NCI-H2029 treated with DMSO at 0.1 percent for 48 hours (cell line): ENCODE results near the gene CD164.

ENCODE experiments used
- DNase-seq: peaks from one replicate; lab custom pipeline; 2025; lab: John Stamatoyannopoulos, UW

CD164 gene

DNA sequence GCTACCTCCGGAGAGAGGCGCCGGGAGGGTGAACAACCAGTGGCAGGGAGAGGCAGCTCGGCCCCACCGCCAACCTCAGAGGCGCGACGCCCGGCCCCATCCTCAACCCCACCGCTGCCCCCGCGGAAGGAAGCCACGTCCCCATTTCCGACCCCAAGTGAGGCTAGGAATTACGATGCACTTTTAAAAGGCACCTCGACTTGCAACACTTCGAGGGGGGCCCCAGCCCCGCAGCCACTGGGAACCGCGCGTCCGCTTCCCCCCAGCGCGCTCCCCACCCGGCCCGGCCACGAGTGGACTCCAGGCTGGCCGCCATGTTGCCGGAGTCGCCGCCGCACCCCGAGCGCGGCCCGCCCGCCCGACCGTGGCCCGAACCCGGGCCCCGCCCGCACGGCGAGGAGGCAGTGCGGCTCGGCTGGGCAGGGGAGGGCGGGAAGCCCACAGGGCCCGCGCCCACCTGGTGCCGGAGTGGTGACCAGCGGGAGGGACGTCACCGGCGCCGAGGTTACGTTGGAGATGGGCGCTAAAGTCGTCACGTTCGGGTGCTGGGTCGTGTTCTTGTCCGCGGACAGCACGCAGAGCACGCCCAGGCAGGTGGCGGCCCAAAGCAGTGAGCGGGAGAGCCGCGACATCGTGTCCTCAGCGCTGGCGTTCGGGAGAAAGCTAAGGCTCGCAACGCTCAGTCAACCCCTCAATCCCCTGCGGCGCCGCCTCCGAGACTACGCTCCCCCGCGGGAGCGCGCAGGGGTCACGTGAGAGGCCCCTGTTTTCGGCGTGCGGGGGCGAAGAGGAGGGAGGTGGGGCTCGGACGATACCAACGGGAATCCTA, at the start of gene CD164:
CD164 (minus strand) TSS at position 721 of the 829 bp plus-strand sequence; CDS start at position 632, 89 bp downstream.
- DNase-seq: peak; percentile 90

DNA sequence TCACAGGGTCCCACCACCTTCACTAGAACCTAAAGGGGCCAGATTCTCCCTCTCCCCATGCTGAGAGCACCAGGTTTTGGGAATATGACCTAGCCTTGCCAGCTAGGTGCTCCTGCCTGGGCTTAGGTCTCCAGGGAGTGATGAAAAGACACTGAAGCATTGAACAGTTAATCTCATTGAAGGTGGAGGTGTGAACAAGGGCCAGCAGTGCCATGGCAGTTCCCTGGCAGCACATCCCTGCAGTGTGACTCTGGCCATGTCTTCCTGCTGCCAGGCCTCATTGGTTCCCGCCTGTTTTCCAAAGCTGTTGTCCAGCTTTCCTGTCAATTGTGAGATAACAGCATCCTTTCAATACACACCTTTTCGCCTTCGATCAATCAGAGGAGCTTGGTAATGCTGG, 47.2 kb upstream of the CD164 start:
- no peak for DNase-seq

- no peak for DNase-seq
Measured at GRCh38 chr6:109428889-109429477, 46.7 kb upstream of the CD164 start.

DNA sequence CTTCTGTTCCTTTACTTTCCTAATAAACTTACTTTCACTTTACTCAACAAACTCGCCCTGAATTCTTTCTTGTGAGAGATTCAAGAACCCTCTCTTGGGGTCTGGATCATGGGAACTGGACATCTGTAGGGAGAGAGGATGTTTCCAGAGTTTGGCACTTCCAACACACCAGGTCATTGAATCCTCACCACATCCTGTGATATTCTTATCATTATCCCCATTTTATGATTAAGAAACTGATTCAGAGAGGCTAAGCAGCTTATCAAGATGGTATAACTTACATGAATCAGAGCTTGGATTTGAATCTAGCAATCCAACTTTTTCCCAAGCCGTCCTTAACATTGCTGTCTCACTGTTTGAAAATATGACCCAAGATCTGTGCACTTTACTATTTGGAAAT, 42.7 kb upstream of the CD164 start:
- no peak for DNase-seq

DNA sequence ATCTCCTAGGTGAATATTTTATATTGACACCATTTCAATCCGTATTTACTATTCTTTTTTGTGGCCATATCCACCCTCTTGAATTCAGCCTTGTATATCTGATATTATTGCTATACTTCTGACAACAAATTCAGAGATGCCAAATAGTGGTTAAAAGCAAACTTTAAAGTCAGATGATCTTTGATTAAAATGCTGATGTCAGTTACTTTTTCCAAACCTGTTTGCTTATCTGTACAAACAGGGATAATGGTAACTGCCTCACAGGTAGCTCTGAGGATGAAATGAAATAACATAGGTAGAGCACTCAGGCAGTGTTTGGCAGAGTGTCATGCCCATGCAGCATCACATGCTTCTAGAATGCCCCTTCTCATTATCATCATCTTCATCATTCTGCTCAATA, 38.9 kb upstream of the CD164 start:
- DNase-seq: no peak

GRCh38 chr6:109420751-109421150, 38.5 kb upstream of the CD164 start:
- no peak for DNase-seq

- DNase-seq: no peak
Measured at GRCh38 chr6:109417646-109418045, 35.4 kb upstream of the CD164 start.

DNA sequence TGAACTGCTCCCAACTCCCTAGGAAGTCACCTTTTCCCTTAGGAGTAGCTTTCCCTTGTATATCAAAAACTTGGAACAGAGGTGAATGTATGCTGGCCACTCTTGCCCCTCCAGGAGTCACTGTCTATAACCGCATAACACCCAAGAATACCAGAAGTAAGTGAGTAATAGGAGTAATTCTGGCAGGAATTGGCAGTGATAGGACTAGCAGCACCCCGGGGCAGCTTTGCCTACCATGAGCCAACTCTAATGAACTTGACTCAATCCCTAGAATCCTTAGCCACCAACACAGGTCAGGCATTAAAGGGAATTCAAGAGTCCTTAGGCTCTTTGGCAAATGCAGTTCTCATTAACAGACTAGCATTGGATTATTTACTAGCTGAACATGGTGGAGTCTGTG, 28.8 kb upstream of the CD164 start:
- DNase-seq: no peak

DNA sequence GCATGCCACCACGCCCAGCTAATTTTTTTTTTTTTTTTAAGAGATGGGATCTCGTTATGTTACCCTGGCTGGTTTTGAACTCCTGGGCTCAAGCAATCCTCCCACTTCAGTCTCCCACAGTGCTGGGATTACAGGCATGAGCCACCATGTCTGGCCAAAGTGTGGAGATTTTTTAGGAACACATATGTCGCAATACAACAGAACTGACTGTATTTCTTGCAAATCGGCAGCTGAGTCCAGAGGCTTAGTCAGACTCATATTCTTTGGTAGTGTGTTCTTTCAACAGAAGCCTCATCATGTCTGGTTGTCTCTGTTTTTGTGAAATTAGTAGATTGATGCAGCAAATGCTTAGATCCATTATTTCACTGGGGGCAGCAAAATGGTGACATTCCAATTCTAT, 23.9 kb upstream of the CD164 start:
- DNase-seq: no peak

GRCh38 chr6:109397020-109397419, 14.8 kb upstream of the CD164 start:
- DNase-seq: no peak

DNA sequence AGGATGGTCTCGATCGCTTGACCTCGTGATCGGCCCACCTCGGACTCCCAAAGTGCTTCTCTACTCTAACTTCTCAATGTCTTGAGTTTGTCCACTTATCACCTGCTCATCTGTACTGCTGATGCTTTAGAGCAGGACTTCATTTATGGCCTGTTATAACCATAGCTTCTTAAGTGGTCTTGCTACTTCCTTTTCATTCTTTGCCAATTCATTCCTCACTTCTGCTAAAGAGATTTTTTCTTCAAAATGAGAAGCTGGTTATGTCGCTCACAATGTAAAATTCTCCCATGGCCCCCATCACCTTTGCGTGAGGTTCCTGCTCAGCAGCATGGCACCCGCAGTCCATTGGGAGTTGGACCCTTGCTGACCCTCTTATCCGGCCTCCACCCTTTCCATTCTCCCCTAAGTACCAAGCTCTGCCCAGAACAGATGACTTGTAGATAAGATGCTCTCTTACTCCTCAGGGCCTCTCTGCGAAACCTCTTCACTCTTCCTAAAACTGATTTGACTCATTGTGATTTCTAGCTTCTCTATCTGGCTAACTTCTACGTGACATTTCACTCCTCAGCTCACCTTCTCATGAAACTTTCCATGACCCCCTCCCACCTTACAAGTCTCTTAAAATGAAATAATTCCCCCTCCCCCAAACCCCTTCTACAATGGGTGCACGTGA, 13.9 kb upstream of the CD164 start:
- no peak for DNase-seq

- DNase-seq: no peak
Measured at GRCh38 chr6:109393886-109394281, 11.6 kb upstream of the CD164 start.

DNA sequence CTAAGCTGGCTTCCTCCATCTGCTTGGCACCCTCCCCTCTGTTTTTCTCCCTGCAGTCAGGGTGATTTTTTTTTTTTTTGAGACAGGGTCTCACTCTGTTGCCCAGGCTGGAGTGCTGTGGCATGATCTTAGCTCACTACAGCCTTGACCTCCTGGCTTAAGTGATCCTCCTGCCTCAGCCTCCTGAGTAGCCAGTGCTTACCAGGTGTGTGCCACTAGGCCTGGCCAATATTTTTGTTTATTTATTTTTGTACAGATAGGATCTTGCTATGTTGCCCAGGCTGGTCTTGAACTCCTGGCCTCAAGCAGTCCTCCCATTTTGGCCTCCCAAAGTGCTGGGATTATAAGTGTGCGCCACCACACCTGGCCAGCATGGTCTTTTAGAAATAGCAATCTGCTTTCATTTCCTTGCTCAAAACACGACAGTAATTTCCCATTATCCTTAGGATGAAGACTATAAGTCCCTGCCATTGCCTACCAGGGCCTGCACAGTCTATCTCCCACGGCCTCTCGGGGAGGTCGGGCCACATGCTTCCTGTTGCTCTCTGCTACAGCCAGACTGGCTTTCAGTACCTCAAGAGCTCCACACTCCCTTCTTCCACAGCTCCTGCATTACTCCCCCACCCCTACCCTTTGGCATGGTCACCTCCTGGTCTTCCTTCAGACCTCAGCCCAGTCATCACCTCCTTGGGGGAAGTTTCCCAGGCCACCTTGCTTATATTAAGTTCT, 11.1 kb upstream of the CD164 start:
- DNase-seq: no peak

DNA sequence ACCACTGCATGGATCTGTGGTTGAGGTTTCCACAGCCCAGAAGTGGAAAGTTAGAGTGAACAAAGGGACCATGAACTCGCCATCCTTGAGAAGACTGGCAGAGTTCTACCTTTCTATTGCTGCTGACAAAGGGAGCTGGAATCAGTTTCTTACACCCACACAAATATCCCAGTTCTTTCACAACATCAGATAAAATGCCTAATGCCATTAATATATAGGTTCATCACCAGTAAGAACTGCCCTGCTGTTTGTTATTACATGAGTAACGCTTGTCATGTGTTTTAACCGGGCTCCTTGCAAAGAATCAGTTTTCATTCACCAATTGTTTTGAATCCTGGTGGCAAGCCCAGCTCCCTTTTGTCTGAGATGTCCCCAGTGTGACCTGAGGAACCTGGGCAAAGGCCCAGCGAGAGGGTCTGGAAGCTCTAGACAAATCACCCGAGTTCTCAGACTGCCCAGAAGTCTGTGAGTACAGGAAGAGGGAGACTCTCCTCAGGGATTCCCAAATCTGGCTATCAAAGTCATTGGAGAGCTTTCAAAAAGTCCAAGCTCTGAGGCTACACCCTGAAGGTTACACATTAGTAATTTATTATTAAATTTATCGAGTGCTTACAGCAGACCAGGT, 7.5 kb upstream of the CD164 start:
- no peak for DNase-seq

GRCh38 chr6:109388265-109388664, 6.0 kb upstream of the CD164 start:
- no peak for DNase-seq

DNA sequence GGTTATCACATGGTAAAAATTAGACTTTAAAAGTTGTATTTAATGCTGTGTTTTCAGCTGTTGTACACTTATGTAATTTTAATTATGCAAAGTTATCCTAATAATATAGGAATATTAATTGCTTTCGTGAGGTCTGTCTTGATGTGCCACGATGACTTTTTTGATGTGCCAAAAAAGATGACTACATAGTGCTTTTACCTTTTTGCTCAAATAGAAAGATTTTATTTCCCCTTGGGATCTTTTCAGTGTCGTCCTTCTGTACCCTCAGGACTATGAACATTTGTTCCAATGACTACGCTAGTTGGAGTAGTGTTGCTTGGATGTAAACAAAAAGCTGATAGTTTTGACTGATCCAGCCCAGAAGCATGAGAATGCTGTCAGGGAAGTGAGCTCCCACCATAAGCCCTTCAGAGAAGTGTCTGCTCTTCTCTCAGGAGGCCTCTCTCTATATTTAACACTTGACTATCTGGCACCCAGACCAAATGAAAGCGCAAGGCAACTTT, 1.2 kb upstream of the CD164 start:
- peak; percentile 42 for DNase-seq

DNA sequence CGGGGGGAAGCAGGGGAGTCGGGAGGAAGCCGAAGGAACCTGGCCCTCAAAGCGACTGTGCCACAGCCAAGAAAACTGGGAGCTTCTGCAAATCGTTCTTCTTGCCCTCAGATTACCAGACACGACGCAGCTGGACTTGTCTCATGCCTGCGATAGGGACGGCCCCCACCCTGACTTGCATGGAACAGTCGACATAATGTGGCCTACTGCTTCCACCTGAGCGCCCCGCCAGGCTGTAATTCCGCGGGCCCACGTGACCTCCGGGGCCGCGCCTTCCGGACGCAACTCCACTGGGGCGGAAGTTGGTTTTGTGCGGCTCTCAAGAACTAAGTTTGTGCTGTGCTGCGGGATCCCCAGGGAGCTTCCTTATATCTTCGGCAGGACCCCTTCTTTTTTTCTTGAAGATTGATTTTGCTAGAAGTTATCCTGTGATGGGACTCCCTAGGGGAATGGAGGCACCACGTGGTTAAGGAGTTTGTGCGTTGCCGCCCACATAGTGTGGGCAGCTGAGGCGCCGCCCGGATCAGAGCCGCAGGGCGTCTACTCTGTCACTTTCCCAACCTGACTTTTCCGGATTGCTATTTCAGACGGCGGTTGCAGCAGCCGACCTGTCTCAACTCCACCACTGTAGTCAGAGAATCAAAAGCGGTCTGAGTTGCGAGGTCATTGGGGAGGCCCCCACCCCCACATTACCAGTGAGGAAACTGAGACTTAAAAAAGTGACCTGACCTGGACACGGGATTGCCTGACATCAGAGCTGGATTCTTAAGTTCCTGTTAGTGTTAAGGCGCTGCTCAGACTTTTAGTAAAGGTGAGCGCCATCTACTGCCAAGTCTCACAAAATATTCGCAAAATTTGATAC, 540 bp upstream of the CD164 start:
- DNase-seq: peak; percentile 92

GRCh38 chr6:109381061-109381746, 1.1 kb downstream of the CD164 start:
- no peak for DNase-seq

DNA sequence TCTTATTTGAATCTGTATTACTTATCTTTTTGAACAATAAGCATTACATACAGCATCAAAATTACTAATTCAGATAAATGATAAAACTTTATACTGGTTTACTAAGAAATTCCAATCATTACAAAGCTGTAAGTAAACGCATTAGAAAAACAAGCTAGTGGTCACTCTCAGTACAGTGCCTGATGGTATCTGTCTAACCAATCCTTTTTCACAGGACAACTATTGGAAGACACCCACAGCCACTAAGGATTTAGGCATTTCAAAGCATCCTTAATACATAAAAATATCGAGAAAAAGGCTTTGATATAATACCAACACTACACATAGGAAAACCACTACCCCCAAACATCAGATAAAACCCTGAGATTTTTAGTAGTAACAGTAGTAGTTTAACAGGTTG, 2.6 kb downstream of the CD164 start:
- no peak for DNase-seq

DNA sequence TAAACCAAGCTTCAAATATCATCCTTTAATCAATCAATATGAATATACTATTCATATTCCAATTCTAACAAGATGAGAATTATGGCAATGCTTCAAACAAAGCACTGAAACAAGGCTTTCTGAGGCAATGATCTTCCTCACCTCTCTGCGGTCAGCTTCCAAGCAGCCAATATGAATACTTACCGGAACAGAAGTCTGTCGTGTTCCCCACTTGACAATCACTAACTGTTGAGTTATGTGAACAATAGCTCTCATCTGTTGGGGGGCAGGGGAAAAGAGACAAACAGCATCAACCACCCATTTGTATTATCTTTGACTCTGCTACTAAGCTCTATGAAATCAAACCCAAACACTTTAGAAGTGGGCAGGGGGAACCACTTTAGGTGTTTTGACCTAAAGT, 4.5 kb downstream of the CD164 start:
- DNase-seq: no peak
